Loucy (cell line): Measurements from ENCODE around the gene PGF.

Experiments used
- H2AFZ ChIP-seq: fragments of 200-600 bp; sonication (generic); 2 replicates; pipeline ENCODE4 v1.6.0; 2016; ENCODE audit warnings: antibody characterized with exemption, mild to moderate bottlenecking, low read length, moderate library complexity
- H3F3A ChIP-seq: fragments of 200-600 bp; 2 replicates; pipeline ENCODE4 v1.6.0; 2016; ENCODE audit warnings: antibody characterized with exemption, low read depth, mild to moderate bottlenecking
- H3K27me3 ChIP-seq: fragments of 200-600 bp; sonication (generic); 2 replicates; pipeline ENCODE4 v1.6.1; 2014; ENCODE audit warnings: low read length, mild to moderate bottlenecking; ENCODE audit not compliant: insufficient read depth, poor library complexity, severe bottlenecking
- H3K36me3 ChIP-seq: fragments of 200-600 bp; sonication (generic); 2 replicates; pipeline ENCODE4 v1.6.1; 2016; ENCODE audit warnings: low read length; ENCODE audit not compliant: insufficient read depth
- H3K4me1 ChIP-seq: fragments of 200-600 bp; sonication (generic); 2 replicates; pipeline ENCODE4 v1.5.1; 2014; ENCODE audit warnings: low read length, mild to moderate bottlenecking; ENCODE audit not compliant: insufficient read depth, poor library complexity, severe bottlenecking
- H3K4me2 ChIP-seq: fragments of 200-600 bp; sonication (generic); 2 replicates; pipeline ENCODE4 v1.6.0; 2014; ENCODE audit warnings: antibody characterized with exemption, low read length, low read depth, mild to moderate bottlenecking; ENCODE audit not compliant: poor library complexity, severe bottlenecking
- H3K4me3 ChIP-seq: fragments of 200-600 bp; sonication (generic); 2 replicates; pipeline ENCODE4 v1.5.1; 2014; ENCODE audit warnings: low read length, mild to moderate bottlenecking, mixed read lengths; ENCODE audit not compliant: poor library complexity, severe bottlenecking
- H3K79me2 ChIP-seq: fragments of 200-600 bp; sonication (generic); 2 replicates; pipeline ENCODE4 v1.6.1; 2014; ENCODE audit warnings: low read length; ENCODE audit not compliant: insufficient read depth
- H3K9ac ChIP-seq: fragments of 200-600 bp; sonication (generic); 2 replicates; pipeline ENCODE4 v1.6.0; 2014; ENCODE audit warnings: mild to moderate bottlenecking, low read depth, low read length, moderate library complexity; ENCODE audit not compliant: poor library complexity, severe bottlenecking
- H3K9me2 ChIP-seq: fragments of 200-600 bp; sonication (generic); replicated peaks from 2 replicates; pipeline ENCODE4 v1.6.1; 2016; ENCODE audit warnings: low read depth, low read length, mixed read lengths
- H3K9me3 ChIP-seq: fragments of 200-600 bp; sonication (generic); 2 replicates; pipeline ENCODE4 v1.6.1; 2014; ENCODE audit warnings: mild to moderate bottlenecking, antibody characterized with exemption, low read length, low read depth; ENCODE audit not compliant: insufficient read depth
- H4K20me1 ChIP-seq: fragments of 200-600 bp; sonication (generic); 2 replicates; pipeline ENCODE4 v1.6.0; 2014; ENCODE audit warnings: antibody characterized with exemption, low read length, mild to moderate bottlenecking; ENCODE audit not compliant: insufficient read depth, poor library complexity, severe bottlenecking
- EZH2phosphoT487 ChIP-seq: fragments of 200-600 bp; IDR thresholded peaks from 2 replicates; pipeline ENCODE4 v1.6.1; 2018; ENCODE audit warnings: antibody characterized with exemption, mild to moderate bottlenecking, moderate library complexity, borderline replicate concordance
- TF ChIP-seq, protein P1 (sequence below): fragments of 200-600 bp; sonication (generic); conservative IDR thresholded peaks from 2 replicates; pipeline ENCODE4 v1.5.1; 2014; ENCODE audit warnings: mild to moderate bottlenecking, antibody characterized with exemption, low read length

The PGF gene

DNA sequence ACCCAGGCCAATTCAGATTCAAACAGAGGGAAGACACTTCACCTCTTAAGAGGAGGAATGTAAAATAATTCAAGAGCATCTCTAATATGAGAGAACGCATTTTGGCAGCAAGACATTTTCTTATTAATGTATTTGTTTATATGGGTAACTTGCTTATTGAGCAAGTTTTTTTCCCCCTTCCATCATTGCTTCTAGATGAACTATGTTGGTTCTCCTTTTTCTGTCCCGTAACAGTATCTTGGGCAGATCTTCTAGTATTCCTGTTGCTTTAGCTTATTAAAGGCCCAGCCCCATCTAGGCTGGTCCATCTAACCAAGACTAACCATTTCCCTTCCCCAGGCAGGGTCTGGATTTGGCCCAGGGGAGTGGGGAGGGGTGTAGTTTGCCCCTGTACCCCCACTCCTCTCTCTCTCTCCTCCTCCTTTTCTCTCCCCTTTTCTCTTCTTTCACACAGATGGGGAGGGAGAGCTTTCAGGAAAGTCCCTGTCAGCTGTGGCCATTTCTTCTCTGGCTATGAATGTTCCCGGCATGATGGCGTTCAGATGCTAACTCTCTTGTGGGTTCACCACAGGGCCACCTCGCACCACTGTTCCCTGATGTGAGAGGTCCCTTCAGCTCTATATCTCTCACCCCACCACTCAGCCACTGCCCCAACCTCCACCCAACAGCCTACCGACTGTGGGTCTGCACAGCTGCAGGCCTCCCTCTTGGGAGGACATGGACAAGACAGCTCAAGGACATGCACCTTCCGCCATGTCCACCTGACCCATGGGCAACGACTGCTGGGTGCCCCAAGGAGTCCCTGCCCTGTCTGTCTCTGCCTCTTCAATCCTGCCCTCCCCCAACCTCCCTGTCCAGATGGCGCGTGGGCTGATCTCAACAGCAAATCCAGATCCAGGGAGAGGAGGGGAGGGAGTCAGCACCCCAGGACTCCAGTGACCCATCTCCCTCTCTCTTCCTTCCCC is 16.6 kb downstream of the PGF start:
- Histone ChIP-seq H3K27me3 (no peaks in the 10 kb centered on the region), H3K9me3 (no peaks in the 10 kb centered on the region), H3K4me3 (no peak overlapping the region), H3K4me2 (no peak overlapping the region), H3K4me1 (peaks cover 15% of the 10 kb centered on the region), H3K9me2 (no peaks in the 10 kb centered on the region), H2AFZ (no peak overlapping the region), H3K79me2 (no peaks in the 10 kb centered on the region), H3F3A (no peaks in the 10 kb centered on the region), H3K36me3 (no peaks in the 10 kb centered on the region), H3K9ac (no peak overlapping the region), H4K20me1 (no peaks in the 10 kb centered on the region)
- TF ChIP-seq, protein P1, sequence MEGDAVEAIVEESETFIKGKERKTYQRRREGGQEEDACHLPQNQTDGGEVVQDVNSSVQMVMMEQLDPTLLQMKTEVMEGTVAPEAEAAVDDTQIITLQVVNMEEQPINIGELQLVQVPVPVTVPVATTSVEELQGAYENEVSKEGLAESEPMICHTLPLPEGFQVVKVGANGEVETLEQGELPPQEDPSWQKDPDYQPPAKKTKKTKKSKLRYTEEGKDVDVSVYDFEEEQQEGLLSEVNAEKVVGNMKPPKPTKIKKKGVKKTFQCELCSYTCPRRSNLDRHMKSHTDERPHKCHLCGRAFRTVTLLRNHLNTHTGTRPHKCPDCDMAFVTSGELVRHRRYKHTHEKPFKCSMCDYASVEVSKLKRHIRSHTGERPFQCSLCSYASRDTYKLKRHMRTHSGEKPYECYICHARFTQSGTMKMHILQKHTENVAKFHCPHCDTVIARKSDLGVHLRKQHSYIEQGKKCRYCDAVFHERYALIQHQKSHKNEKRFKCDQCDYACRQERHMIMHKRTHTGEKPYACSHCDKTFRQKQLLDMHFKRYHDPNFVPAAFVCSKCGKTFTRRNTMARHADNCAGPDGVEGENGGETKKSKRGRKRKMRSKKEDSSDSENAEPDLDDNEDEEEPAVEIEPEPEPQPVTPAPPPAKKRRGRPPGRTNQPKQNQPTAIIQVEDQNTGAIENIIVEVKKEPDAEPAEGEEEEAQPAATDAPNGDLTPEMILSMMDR: no peak
- TF ChIP-seq EZH2phosphoT487: no peak

DNA sequence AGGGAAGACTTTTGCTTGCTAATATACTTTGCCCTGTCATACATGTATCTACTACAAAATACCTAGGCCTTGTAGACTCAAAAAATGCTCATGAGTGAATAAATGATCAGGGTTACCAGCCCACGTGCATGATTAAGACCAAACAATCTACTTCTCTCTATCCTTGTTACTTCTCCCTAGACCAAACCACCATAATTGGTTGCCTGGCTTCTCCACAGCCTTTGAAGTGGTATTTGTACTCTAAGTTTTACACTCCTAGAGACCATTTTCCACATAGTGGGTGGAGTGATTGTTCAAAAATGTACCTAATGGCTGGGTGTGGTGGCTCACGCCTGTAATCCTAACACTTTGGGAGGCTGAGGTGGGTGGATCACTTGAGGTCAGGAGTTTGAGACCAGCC is 18.2 kb downstream of the PGF start:
- Histone ChIP-seq H3F3A (no peaks in the 10 kb centered on the region), H3K4me3 (no peak overlapping the region), H3K36me3 (no peaks in the 10 kb centered on the region), H4K20me1 (no peaks in the 10 kb centered on the region), H3K4me2 (no peak overlapping the region), H2AFZ (no peak overlapping the region), H3K9me3 (no peaks in the 10 kb centered on the region), H3K79me2 (no peaks in the 10 kb centered on the region), H3K9me2 (no peaks in the 10 kb centered on the region), H3K4me1 (peaks cover 29% of the 10 kb centered on the region), H3K27me3 (no peaks in the 10 kb centered on the region), H3K9ac (no peak overlapping the region)
- no peak for TF ChIP-seq EZH2phosphoT487
- TF ChIP-seq, protein P1: no peak

DNA sequence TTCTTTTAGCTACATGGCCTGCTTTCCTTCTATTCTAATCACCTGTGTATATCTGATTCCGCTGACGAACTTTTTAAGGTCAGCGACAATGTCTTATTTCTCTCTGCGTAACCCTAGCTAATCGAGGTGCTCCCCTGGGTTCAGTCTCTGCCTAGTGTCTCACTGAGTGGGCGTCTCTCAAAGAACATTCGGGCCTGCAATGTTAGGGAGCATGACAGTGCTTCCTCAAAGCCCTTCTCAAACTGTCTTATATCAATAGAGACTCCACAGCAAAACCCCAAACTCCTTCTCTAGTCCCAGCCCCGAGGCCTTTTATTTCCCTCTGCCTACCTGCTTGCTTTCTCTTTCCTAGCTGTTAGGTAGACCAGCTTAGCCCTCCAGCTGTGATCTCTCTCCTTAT is 18.7 kb downstream of the PGF start:
- Histone ChIP-seq H3K4me2 (no peak overlapping the region), H3K9me3 (no peaks in the 10 kb centered on the region), H3K36me3 (no peaks in the 10 kb centered on the region), H3F3A (no peaks in the 10 kb centered on the region), H3K79me2 (no peaks in the 10 kb centered on the region), H3K27me3 (no peaks in the 10 kb centered on the region), H4K20me1 (no peaks in the 10 kb centered on the region), H3K4me1 (peaks cover 30% of the 10 kb centered on the region), H3K9me2 (no peaks in the 10 kb centered on the region), H3K9ac (no peak overlapping the region), H3K4me3 (no peak overlapping the region), H2AFZ (no peak overlapping the region)
- TF ChIP-seq, protein P1: no peak
- no peak for TF ChIP-seq EZH2phosphoT487
